GM19452 (cell line): ENCODE measurements around the gene ZSCAN5C.
"Not testable (repeated sequence)": the region's sequence is repeated elsewhere in the genome, so short reads cannot be mapped to it uniquely, and the experiment has no call there.

Experiments used
- ATAC-seq: cut with Tn5 transposase; IDR thresholded peaks from one replicate; pipeline ENCODE4 v1.9.1; 2021; ENCODE audit not compliant: unreplicated experiment

Gene ZSCAN5C, protein sequence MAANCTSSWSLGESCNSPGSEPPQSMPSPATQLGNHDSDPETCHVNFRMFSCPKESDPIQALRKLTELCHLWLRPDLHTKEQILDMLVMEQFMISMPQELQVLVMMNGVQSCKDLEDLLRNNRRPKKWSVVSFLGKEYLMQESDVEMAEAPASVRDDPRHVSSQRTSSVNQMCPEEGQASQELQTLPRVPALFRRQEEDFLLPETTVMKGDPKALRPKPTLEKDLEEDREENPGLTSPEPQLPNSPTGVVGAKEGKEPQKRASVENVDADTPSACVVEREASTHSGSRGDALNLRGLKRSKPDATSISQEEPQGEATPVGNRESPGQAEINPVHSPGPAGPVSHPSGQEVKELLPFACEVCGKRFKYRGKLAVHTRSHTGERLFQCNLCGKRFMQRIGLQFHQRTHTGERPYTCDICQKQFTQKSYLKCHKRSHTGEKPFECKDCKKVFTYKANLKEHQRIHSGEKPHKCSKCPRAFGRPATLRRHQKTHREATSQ

DNA sequence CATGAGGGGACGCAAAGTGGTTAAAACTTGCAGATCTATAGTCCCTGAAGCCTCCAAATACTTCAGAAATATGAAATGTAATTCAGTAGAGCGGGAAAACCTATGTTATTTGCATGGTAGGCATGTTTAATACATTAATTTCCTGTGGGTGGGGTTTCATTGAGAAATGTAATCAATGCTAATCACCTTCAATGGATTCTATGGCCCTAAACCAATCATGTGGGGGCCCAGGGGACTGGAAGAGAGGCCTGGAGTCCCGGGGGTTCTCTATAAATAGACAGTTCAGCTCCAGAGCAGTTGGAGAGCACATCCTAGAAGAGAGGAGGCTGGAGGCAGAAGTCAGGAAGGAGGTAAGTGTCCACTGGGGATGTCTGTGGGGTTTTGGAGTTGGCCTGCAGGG, at the start of gene ZSCAN5C:
TSS of gene ZSCAN5C (plus strand) at position 301 of the 400 bp plus-strand sequence. CDS start 3,641 bp downstream, outside the sequence.
- no peak for ATAC-seq

DNA sequence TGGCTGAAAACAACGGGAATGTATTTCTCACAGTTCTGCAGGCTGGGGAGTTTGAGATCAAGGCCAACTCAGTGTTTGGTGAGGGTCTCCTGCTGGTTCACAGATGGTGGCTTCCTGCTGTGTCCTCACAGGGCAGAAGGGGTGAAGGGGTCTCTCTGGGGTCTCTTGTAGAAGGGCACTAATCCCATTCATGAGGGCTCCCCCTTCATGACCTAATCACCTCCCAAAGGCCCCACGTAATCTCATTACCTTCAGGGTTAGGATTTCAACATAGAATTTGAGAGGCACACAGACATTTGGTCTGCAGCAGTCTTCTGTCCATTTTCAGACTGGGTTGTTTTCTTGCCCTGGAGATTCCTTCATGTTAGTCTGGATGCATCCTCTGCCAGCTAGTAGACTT, 49.4 kb upstream of the ZSCAN5C start:
- ATAC-seq: no peak

DNA sequence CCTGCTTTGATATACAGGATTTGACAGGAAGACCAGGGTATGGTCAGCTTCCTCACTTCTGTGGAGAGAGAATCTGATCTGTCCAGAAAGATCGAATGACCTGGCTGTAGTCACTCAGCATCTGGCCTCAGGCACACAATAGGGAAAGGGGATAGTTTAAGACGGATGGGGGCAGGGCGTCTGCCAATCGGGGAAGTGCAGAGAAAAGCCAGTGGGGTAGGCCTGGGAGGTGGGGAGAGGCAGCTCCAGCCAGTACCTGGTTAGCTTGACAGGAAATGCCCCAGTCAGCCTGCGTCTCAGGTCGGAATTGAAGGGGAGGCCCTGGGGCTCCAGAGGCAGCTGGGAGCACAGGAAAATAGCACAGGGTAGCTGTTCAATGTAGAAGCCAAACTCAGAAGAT, 48.6 kb upstream of the ZSCAN5C start:
- no peak for ATAC-seq

DNA sequence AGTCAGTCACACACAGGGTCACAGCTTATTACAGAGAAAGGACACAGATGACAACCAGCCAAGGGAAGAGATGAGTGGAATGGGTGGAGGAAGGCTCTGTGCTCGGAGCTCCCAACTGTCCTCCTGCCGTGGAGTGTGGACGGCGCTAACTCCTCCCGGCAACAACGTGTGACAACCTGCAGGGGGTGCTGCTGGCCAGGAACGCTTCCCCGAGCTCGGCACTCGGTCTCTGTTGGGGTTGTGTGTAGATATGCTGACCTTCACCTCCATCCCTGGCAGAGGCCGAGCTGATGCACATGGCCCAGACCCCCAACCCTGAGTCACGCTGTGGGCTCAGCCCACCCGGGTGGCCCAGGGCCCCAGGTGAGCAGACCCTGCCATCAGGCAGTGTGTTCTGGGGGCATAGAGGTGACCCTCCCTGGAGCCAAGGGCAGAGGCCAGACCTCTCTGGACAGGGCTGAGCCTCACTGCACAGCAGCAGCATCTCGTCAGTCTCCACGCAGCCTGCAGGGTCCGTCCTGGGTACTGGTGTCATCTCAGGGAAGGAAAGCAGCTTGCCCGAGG, 46.9 kb upstream of the ZSCAN5C start:
- no peak for ATAC-seq

DNA sequence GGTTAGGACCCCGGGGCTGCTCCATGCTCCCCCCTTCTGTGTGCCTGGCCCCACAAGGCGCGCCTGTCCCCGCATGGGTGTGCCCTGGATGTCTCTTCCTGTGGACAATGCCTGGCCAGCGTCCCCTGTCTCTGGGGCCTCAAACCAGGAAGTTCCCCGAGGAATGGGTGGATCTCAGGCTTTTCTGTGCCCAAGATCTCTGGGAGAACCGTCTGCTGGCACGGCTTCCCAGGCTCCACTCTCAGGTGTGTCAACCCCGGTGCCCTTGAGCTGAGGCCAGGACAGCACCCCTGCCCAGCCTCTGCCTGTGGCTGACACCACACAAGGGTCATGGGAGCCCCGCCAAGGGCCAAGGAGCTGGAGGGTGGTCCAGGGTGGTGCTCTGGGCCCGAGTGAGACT, 45.3 kb upstream of the ZSCAN5C start:
- no peak for ATAC-seq

DNA sequence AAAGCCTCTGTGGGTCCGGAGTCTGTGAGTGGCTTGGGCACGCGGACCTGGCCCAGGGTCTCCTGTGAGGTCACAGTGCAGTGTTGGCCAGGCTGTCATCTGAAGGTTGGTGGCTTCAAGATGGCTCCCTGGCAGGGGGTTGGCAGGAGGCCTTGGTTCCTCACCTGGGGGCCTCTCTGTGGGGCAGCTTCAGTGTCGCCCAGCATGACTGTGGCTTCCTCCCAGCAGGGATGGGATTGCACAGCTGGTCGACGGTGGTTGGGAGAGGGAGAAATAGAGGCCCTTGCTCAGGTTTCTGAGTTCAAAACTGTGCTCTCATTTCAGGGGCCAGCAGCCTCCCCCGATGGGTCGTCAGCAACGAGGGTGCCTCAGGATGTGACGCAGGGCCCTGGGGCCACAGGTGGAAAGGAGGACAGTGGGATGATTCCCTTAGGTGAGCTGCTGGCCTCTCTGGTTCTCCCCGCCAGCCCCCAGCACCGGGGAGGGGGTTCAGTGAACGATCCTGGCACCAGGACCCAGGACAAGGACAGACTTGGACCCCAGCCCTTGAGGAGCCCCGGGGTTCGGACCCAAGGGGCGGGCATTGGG, 43.8 kb upstream of the ZSCAN5C start:
- no peak for ATAC-seq

DNA sequence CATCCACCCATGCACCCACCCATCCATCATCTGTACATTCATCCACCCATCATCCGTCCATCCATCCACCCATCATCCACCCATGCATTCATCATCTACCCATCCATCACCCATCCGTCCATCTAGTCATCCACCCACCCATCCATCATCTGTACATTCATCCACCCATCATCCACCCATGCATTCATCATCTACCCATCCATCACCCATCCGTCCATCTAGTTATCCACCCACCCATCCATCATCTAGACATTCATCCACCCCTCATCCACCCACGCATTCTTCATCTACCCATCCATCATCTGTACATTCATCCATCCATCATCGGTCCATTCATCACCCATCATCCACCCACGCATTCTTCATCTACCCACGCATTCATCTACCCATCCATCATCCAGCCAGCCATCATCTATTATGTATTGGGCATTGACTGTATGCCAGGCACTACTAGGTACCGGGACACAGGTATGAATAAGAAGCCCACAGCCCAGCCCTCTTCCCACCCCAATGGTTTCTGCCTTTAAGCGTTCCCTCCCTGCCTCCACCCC, 43.0 kb upstream of the ZSCAN5C start:
- ATAC-seq: no peak

DNA sequence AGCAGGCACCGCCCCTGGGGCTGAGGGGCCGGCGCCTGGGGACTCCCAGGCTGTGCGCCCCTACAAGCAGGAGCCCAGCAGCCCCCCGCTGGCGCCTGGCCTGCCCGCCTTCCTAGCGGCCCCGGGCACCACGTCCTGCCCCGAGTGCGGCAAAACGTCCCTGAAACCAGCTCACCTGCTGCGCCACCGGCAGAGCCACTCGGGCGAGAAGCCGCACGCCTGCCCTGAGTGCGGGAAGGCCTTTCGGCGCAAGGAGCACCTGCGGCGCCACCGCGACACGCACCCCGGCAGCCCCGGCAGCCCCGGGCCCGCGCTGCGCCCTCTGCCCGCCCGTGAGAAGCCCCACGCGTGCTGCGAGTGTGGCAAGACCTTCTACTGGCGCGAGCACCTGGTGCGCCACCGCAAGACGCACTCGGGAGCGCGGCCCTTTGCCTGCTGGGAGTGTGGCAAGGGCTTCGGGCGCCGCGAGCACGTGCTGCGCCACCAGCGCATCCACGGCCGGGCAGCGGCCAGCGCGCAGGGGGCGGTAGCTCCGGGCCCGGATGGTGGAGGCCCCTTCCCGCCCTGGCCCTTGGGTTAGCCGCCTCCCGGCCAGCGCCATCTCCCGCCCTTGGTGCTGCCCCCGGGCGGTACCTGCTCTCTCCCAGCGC, 42.3 kb upstream of the ZSCAN5C start:
- no peak for ATAC-seq

DNA sequence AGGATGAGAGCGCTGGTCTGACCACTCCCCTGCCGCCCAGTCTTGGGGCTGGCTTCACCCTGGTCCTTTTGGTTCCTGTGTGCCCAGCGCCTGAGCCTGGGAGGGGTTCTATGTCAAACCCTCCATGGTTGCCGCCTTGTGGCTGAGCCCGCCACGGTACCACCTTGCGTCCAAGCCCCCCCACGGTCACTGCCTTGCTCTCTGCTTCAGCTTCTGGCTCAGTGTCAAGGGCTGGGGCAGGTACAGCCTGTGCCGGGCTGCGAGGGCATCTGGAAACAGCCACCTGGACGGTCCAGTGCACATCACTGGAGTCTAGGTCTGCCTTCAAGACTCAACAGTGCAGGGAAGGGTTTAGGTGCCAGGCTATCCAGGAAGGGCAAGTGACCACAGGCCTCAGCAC, 40.5 kb upstream of the ZSCAN5C start:
- ATAC-seq: no peak

DNA sequence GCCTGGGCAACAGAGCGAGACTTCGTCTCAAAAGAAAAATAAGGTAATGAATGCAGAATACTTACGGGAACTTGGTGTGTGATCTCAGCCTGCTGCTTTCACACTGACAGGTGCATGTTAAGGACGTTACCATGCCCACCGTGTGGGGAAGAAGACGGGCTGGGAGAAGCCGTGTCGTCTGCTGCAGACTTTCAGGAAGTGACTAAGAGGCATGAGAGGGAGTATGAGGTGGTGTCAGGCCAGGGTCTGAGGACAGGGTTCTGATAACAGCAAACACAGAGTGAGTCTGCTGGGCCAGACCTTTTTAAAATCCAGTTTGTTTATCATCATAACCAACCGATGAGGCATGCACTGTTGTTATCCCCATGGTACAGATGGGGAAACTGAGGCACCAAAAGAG, 39.8 kb upstream of the ZSCAN5C start:
- ATAC-seq: no peak

DNA sequence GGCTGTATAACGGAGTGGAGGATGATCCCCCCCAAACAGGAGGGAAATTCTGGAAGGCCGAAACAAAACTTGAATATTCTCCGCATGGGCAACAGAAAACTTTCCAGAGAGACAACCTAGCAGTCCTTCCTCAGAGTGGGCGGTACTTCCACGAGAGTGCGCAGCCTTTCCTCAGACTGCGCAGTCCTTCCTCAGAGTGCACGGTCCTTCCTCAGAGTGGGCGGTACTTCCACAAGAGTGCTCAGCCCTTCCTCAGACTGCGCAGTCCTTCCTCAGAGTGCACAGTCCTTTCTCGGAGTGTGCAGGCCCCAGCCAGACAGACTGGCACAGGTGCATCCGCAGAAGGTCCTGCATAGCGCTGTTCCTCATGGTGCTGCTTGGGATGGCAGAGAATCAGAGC, 39.0 kb upstream of the ZSCAN5C start:
- no peak for ATAC-seq

DNA sequence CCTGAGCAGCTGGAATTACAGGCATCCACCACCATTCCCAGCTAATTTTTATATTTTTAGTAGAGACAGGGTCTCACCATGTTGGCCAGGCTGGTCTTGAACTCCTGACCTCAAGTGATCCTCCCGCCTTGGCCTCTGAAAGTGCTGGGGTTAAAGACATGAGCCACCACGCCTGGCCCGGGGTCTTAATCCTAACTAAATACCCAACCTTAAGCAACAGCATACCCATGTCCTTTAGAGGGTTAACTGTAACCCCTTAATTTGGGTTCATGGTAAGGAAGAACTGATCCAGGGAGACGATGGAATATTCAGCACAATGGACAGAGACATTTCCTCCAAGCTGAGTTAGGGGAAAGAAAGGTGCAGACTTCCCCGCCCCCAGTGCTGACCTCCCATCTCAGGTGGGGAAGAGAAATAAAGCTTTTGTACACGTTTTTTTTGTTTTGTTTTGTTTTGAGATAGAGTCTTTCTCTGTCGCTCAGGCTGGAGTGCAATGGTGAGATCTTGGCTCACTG, 35.0 kb upstream of the ZSCAN5C start:
- ATAC-seq: no peak

DNA sequence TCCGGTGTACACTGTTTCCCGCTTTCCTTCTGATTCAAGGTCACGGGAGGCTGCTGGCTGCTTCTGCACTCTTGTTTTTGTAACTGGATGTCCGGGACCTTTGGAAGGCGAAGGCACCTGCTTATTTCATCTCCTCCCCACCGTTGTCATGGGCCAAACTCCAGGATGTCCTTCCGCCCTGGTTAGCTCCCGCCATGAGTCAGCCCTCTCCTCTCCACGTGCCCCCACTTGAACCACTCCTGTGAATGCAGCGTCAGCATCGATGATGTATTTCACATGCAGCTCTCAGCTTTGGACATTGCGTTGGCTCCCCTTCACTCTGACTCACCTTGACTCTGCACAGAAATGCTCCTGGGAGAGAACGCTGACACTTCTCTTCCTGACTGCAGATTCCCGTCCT, 31.8 kb upstream of the ZSCAN5C start:
- no peak for ATAC-seq

DNA sequence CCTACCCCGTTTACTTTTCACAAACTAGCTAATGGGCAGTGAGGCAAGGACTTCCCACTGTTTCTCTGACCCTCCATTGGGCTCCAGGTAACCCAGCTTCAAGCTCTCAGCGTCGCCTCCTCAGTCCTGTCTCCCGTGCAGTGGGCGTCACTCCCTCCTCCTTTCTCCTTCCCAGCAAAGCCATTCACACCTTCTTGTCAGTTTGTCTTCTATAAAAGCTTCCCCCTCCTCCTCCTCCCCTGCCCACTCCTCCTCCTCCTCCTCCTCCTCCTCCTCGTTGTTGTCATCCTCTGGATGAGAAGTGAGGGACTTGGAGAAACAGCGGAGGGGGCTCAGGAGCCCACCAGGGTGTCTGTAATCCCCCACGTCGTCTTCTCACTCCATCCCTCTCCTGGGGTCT, 28.0 kb upstream of the ZSCAN5C start:
- ATAC-seq: no peak

DNA sequence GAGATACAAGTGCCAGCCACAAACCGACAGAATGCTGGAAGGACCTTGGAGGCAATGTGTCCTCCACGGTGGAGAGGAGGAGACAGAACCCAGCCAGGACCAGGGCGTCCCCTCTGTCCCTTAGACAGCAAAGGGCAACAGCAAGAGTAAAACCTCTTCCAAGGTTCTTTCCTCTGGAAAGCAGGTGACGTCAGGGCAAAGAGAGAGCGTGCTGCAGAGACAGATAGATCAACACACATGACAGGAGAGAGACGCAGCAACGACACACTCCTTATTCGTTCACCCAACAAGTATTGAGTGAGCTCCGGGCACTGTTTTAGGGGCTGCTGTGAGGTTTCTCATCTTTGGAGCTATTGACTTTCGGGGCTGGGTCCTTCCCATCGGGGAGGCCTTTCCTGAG, 27.5 kb upstream of the ZSCAN5C start:
- ATAC-seq: no peak

DNA sequence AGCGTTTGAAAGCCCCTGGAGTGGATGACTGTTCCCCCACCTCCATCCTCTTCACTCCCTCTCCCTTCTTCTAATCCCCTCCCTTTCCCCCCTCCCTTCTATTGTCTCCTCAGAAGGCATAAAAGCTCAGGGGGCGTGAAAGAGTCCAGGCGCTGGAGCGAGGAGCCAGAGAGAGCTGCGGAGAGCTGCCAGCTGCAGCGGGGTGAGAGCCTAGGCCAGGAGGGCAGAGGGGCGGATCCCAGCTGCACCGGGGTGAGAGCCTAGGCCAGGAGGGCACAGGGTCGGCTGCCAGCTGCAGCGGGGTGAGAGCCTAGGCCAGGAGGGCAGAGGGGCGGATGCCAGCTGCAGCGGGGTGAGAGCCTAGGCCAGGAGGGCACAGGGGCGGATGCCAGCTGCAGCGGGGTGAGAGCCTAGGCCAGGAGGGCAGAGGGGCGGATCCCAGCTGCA, 26.2 kb upstream of the ZSCAN5C start, which contains the start of gene GALP:
TSS of gene GALP (plus strand) at position 148 of the 447 bp plus-strand sequence. CDS start 1,101 bp downstream, outside the sequence.
- ATAC-seq: not testable (repeated sequence)

DNA sequence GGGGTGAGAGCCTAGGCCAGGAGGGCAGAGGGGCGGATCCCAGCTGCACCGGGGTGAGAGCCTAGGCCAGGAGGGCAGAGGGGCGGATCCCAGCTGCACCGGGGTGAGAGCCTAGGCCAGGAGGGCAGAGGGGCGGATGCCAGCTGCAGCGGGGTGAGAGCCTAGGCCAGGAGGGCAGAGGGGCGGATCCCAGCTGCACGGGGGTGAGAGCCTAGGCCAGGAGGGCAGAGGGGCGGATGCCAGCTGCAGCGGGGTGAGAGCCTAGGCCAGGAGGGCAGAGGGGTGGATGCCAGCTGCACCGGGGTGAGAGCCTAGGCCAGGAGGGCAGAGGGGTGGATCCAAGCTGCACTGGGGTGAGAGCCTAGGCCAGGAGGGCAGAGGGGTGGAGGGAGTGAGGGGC, 25.8 kb upstream of the ZSCAN5C start:
- not testable (repeated sequence) for ATAC-seq

DNA sequence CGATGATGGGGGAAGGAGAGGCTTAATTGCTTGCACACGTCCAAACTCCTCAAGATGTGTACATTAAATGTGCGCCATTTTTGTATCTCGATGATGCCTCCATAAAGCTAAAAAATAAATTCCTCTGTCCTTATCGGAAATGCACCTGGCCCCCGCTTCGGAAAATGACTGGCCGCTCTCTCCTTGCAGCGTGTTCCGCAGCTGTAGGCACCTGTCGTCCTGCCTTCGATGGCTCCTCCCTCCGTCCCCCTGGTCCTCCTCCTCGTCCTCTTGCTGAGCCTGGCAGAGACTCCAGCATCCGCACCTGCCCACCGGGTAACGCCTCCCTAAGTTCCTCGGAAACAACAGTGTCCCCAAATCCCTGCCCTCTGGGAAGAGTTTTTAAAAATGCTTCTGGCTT, 25.2 kb upstream of the ZSCAN5C start:
- ATAC-seq: no peak

DNA sequence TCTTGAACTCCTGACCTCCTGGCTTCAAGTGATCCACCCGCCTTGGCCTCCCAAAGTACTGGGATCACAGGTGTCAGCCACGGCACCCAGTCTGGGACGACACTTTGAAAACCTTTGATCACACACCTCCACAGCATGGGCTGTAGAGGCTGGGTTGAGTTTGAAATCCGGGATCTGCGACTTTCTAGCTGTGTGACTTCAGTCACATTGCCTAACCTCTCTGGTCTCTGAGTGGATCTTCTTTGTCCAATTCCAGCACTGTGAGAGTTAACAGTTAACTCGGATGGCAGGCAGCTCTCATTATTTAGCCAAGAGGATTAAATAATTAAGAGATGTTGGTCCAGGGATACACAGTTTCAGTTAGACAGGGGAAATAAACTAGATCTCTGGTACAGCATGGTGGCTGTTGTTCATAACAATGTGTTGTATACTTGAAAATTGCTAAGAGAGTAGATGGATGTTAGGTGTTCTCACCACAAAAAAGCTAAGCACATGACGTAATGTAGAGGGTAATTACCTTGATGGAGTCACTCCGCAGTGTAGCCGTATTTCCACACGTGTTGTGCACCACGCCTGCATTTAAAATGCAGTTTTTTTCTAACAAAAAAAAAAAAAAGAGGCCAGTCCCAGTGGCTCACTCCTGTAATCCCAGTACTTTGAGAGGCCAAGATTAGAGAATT, 24.4 kb upstream of the ZSCAN5C start:
- ATAC-seq: no peak

DNA sequence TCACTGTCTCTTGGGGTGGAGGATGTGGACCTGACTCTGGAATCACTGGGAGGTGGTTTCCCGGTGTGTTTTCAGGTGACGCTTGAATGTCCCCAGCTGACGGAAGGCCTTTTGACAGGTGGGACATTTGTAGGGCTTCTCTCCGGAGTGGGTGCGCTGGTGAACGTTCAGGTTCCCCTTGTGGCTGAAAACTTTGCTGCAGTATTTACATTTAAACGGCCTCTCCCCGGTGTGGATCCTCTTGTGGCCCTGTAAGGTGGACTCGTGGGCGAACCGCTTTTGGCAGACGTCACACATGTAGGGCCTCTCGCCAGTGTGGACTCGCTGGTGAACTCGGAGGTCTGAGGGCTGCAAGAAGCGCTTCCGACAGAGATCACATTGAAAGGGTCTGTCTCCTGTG, 12.3 kb upstream of the ZSCAN5C start:
- ATAC-seq: no peak
